ENCODE measurements around the gene SNAI3. TPM values are rescaled to one million over a fixed set of nuclear protein-coding genes. Genes with fewer than 3 reads are reported as not detected.

The SNAI3 gene
- total RNA-seq, 2 donors from 2014 or later = 0.77 to 2.1 TPM

DNA sequence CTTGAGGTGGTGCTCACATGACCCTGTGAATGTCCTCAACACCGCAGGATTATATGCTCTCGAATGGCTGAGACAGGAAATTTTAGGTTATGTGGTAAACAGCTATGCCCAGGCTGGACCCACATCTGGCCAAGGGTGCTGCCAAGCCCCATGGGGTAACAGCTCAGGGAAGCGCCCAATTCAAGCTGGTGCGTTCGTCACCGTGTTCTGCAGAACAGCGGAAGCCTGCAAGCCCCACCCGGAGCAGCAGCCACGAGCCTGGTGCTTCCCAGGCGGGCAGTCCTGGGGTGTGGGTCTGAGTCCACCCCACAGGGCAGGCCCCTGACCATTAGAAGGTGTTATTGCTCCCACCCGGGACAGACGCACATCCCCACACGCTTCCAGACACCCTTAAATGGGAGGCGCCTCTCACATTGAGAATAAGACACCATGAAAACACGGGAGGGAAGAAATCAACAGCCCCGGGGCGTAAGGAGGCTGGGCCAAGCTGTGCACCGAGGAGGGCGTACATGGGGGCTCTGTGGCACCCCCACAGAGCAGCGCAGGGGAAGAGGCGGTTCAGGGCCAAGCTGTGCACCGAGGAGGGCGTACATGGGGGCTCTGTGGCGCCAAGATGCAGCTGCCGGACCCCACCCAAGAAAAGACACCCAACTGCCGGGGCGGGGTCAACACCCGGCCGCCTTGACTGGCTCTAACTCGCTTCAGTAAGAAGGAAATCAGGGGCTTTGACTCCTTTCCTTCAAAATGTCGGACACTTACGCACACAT, 32.5 kb downstream of the SNAI3 start:
- TF ChIP-seq, protein P1, sequence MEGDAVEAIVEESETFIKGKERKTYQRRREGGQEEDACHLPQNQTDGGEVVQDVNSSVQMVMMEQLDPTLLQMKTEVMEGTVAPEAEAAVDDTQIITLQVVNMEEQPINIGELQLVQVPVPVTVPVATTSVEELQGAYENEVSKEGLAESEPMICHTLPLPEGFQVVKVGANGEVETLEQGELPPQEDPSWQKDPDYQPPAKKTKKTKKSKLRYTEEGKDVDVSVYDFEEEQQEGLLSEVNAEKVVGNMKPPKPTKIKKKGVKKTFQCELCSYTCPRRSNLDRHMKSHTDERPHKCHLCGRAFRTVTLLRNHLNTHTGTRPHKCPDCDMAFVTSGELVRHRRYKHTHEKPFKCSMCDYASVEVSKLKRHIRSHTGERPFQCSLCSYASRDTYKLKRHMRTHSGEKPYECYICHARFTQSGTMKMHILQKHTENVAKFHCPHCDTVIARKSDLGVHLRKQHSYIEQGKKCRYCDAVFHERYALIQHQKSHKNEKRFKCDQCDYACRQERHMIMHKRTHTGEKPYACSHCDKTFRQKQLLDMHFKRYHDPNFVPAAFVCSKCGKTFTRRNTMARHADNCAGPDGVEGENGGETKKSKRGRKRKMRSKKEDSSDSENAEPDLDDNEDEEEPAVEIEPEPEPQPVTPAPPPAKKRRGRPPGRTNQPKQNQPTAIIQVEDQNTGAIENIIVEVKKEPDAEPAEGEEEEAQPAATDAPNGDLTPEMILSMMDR (conservative IDR thresholded peaks at IDR 0.05) = no peak
- no peak overlapping the region for H3K27ac Mint-ChIP-seq
- H3K27me3 ChIP-seq (ENCODE audit: control insufficient read depth, insufficient read depth, low read length, poor library complexity, severe bottlenecking) = no peaks in the 10 kb centered on the region
- no peak overlapping the region for H3K4me3 ChIP-seq (ENCODE audit: low read length)
- DNase-seq = no peak
- H3K4me1 Mint-ChIP-seq = peaks cover 5% of the 10 kb centered on the region
- no peak overlapping the region for H3K9ac ChIP-seq (ENCODE audit: extremely low read depth, low read length, poor library complexity, severe bottlenecking)
- H3K36me3 ChIP-seq (ENCODE audit: control insufficient read depth, insufficient read depth, low read length) = peaks cover 5% of the 10 kb centered on the region
- no peaks in the 10 kb centered on the region for H3K9me3 Mint-ChIP-seq
- no peaks in the 10 kb centered on the region for H3K9me3 ChIP-seq (ENCODE audit: control insufficient read depth, low read length)
- peaks cover 16% of the 10 kb centered on the region for H3K36me3 Mint-ChIP-seq (ENCODE audit: low read depth)
- H3K27ac ChIP-seq (ENCODE audit: low read depth, low read length) = no peak overlapping the region
- 92 to 94% methylated on average over 31 to 32 of the region's 32 CpGs for WGBS, 2 experiments (ENCODE audit: insufficient coverage in 1 of 2, insufficient read length in 1 of 2)
- peaks cover 5% of the 10 kb centered on the region for H3K4me1 ChIP-seq (ENCODE audit: control insufficient read depth, insufficient read depth, low read length)
- H3K27me3 Mint-ChIP-seq (ENCODE audit: insufficient read depth) = no peaks in the 10 kb centered on the region
- H3K4me3 Mint-ChIP-seq = no peak overlapping the region

DNA sequence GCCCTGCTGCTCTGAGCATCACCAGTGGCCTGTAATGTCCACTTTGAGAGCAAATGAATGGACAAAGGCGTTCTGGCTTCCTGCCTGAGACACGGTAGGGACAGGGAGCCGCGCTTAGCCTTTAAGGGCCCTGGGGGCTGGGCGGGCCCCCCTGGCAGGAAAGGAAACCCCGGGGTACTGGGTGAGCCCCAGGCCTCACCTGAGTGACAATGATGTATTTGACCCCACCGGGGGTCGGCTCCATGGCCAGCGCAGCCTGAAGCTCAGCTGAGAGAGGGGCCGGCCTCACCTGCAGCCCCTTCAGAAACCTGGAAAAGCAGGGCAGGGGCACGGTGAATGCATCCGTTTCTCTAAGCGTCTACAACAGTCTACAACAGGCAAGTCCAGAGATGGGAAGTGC, 33.2 kb downstream of the SNAI3 start:
- Mint-ChIP-seq H3K4me1 (peaks cover 5% of the 10 kb centered on the region), H3K4me3 (no peak overlapping the region)
- TF ChIP-seq, protein P1 (conservative IDR thresholded peaks at IDR 0.05) = no peak

DNA sequence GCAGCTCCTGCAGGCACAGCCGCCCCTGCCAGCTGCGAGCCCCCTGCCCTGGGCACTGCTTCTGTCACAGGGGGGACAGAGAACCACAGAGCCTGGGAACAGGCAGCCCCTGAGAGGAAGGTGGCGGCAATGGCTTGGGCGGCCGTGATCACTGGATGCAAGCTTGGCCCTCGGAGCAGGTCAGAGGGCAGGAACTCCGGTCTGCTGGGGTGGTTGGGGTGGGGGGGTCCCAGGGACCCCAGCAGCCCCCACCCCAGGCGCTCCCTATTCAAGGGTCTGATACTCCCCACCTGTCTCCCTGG, 33.6 kb downstream of the SNAI3 start:
- DNase-seq = no peak
- no peaks in the 10 kb centered on the region for H3K27me3 ChIP-seq (ENCODE audit: control insufficient read depth, insufficient read depth, low read length, poor library complexity, severe bottlenecking)
- H3K4me1 ChIP-seq (ENCODE audit: control insufficient read depth, insufficient read depth, low read length) = peaks cover 5% of the 10 kb centered on the region
- no peak overlapping the region for H3K27ac Mint-ChIP-seq
- no peaks in the 10 kb centered on the region for H3K9me3 ChIP-seq (ENCODE audit: control insufficient read depth, low read length)
- no peak overlapping the region for H3K4me3 ChIP-seq (ENCODE audit: low read length)
- peaks cover 16% of the 10 kb centered on the region for H3K36me3 Mint-ChIP-seq (ENCODE audit: low read depth)
- H3K9me3 Mint-ChIP-seq = no peaks in the 10 kb centered on the region
- no peaks in the 10 kb centered on the region for H3K36me3 ChIP-seq (ENCODE audit: control insufficient read depth, insufficient read depth, low read length)
- H3K4me1 Mint-ChIP-seq = peaks cover 5% of the 10 kb centered on the region
- WGBS, 2 experiments (ENCODE audit: insufficient coverage in 1 of 2, insufficient read length in 1 of 2) = 95 to 100% methylated on average over 5 to 8 of the region's 8 CpGs
- no peak overlapping the region for H3K27ac ChIP-seq (ENCODE audit: low read depth, low read length)
- no peaks in the 10 kb centered on the region for H3K27me3 Mint-ChIP-seq (ENCODE audit: insufficient read depth)
- TF ChIP-seq, protein P1 (conservative IDR thresholded peaks at IDR 0.05) = no peak
- H3K9ac ChIP-seq (ENCODE audit: extremely low read depth, low read length, poor library complexity, severe bottlenecking) = no peak overlapping the region
- no peak overlapping the region for H3K4me3 Mint-ChIP-seq

More for the DNA sequence above, 33.2 kb downstream of the SNAI3 start:
- no peaks in the 10 kb centered on the region for H3K9me3 ChIP-seq (ENCODE audit: control insufficient read depth, low read length)
- no peaks in the 10 kb centered on the region for H3K27me3 Mint-ChIP-seq (ENCODE audit: insufficient read depth)
- H3K9ac ChIP-seq (ENCODE audit: extremely low read depth, low read length, poor library complexity, severe bottlenecking) = no peak overlapping the region
- H3K4me1 ChIP-seq (ENCODE audit: control insufficient read depth, insufficient read depth, low read length) = peaks cover 5% of the 10 kb centered on the region
- no peak overlapping the region for H3K27ac ChIP-seq (ENCODE audit: low read depth, low read length)
- WGBS, 2 experiments (ENCODE audit: insufficient coverage in 1 of 2, insufficient read length in 1 of 2) = 95 to 97% methylated on average over 13 of the region's 13 CpGs
- no peak for DNase-seq
- H3K36me3 Mint-ChIP-seq (ENCODE audit: low read depth) = peaks cover 16% of the 10 kb centered on the region
- H3K4me3 ChIP-seq (ENCODE audit: low read length) = no peak overlapping the region
- H3K36me3 ChIP-seq (ENCODE audit: control insufficient read depth, insufficient read depth, low read length) = peaks cover 2% of the 10 kb centered on the region
- H3K27me3 ChIP-seq (ENCODE audit: control insufficient read depth, insufficient read depth, low read length, poor library complexity, severe bottlenecking) = no peaks in the 10 kb centered on the region
- no peak overlapping the region for H3K27ac Mint-ChIP-seq
- no peaks in the 10 kb centered on the region for H3K9me3 Mint-ChIP-seq
